ENCODE measurements around the gene CLEC16A. TPM values are rescaled to one million over a fixed set of nuclear protein-coding genes. Genes with fewer than 3 reads are reported as not detected.

The CLEC16A gene
- total RNA-seq, 2 donors from 2014 or later: 46.6 to 47.6 TPM

GRCh38 chr16:11009027-11009755 lies 64.8 kb downstream of the CLEC16A start:
- Histone ChIP-seq H3K27ac (no peak overlapping the region), H3K4me3 (no peak overlapping the region), H3K9me3 (no peaks in the 10 kb centered on the region), H3K36me3 (no peaks in the 10 kb centered on the region), H3K27me3 (replicated peaks; ENCODE audit: insufficient read depth) (no peaks in the 10 kb centered on the region), H3K4me1 (ENCODE audit: control insufficient read depth in 1 of 2, low read depth in 2 of 2) (peaks cover 0 to 13% of the 10 kb centered on the region in 2 donors)
- DNase-seq (ENCODE audit: low spot score): no peak
- no peak for TF ChIP-seq CTCF (IDR thresholded peaks at IDR 0.05)
- ATAC-seq (ENCODE audit: insufficient number of reproducible peaks, low FRiP score, low read depth): no peak

GRCh38 chr16:11010575-11011221 lies 66.3 kb downstream of the CLEC16A start:
- no peaks in the 10 kb centered on the region for H3K4me1 ChIP-seq (ENCODE audit: control insufficient read depth in 1 of 2, low read depth in 2 of 2)
- TF ChIP-seq CTCF (IDR thresholded peaks at IDR 0.05): no peak
- H3K27ac ChIP-seq: no peak overlapping the region
- ATAC-seq (ENCODE audit: insufficient number of reproducible peaks, low FRiP score, low read depth) (no peak), DNase-seq (ENCODE audit: low spot score) (no peak)
- no peaks in the 10 kb centered on the region for H3K9me3 ChIP-seq
- no peaks in the 10 kb centered on the region for H3K27me3 ChIP-seq (replicated peaks; ENCODE audit: insufficient read depth)
- no peaks in the 10 kb centered on the region for H3K36me3 ChIP-seq
- no peak overlapping the region for H3K4me3 ChIP-seq

GRCh38 chr16:11011326-11011725 lies 67.0 kb downstream of the CLEC16A start:
- TF ChIP-seq CTCF (IDR thresholded peaks at IDR 0.05): no peak
- Histone ChIP-seq H3K4me1 (ENCODE audit: control insufficient read depth in 1 of 2, low read depth in 2 of 2) (no peaks in the 10 kb centered on the region), H3K9me3 (no peaks in the 10 kb centered on the region), H3K27ac (no peak overlapping the region), H3K27me3 (replicated peaks; ENCODE audit: insufficient read depth) (no peaks in the 10 kb centered on the region), H3K36me3 (no peaks in the 10 kb centered on the region), H3K4me3 (no peak overlapping the region)
- ATAC-seq (ENCODE audit: insufficient number of reproducible peaks, low FRiP score, low read depth) (no peak), DNase-seq (ENCODE audit: low spot score) (no peak)

GRCh38 chr16:11012841-11013240 lies 68.5 kb downstream of the CLEC16A start:
- no peak overlapping the region for H3K27ac ChIP-seq
- no peaks in the 10 kb centered on the region for H3K36me3 ChIP-seq
- H3K27me3 ChIP-seq (replicated peaks; ENCODE audit: insufficient read depth): no peaks in the 10 kb centered on the region

More at GRCh38 chr16:11012841-11013240, 68.5 kb downstream of the CLEC16A start:
- no peaks in the 10 kb centered on the region for H3K4me1 ChIP-seq (ENCODE audit: control insufficient read depth in 1 of 2, low read depth in 2 of 2)
- H3K4me3 ChIP-seq: no peak overlapping the region
- no peak for ATAC-seq (ENCODE audit: insufficient number of reproducible peaks, low FRiP score, low read depth)
- DNase-seq (ENCODE audit: low spot score): no peak
- H3K9me3 ChIP-seq: no peaks in the 10 kb centered on the region
- TF ChIP-seq CTCF (IDR thresholded peaks at IDR 0.05): no peak
